K562 (cell line): ENCODE measurements around the gene CEP162. TPM values are rescaled to one million over a fixed set of nuclear protein-coding genes. Genes with fewer than 3 reads are reported as not detected.
A peak's percentile ranks its signal among the peaks of the same experiment; 100 is the strongest.

Experiments used
- ATAC-seq: fragments of 200-7000 bp; cut with Tn5 transposase; 3 replicates; pipeline ENCODE4 v1.9.1; 2020; ENCODE audit warnings: moderate library complexity
- BruUV-seq: library from RNA; stranded (reverse); fragments of 400-500 nt; replicated peaks from 2 replicates; lab custom pipeline; 2021; lab: Mats Ljungman, UMichigan
- CTCF ChIA-PET: fragments of 300-600 bp; formaldehyde crosslinking; extraction: SDS; loops from one replicate; lab custom pipeline; 2021; ENCODE audit warnings: low intra/inter-chr PET ratio; lab: Yijun Ruan, JAX
- POLR2A ChIA-PET: fragments of 300-600, 350-650 bp; sonication (Branson Sonifier 250); formaldehyde crosslinking; extraction: SDS; loops from one replicate; lab custom pipeline; 2021; ENCODE audit warnings: antibody characterized with exemption, inconsistent platforms; lab: Yijun Ruan, JAX
- DNase-seq, 4 experiments: peaks; one replicate each; pipeline versions ENCODE4 v3.0.0 to v3.0.0-alpha.2; 2011 to 2018; ENCODE audit warnings: low spot score in 3 of 4, mixed read lengths in 3 of 4; ENCODE audit errors: extremely low read depth in 1 of 4
- FAIRE-seq: peaks from 2 replicates; lab custom pipeline; 2011; peaks lifted over from hg19 to GRCh38; lab: Jason Lieb, UNC
- H2AFZ ChIP-seq: 2 replicates; pipeline ENCODE4 v1.6.0; 2011; ENCODE audit warnings: low read depth, low read length, control low read depth, inconsistent platforms
- H3K27ac ChIP-seq: fragments of 200-600 bp; 3 replicates; pipeline ENCODE4 v1.8.0; 2011; ENCODE audit warnings: low read depth, mild to moderate bottlenecking, control low read depth, inconsistent platforms, low read length, moderate library complexity, mixed read lengths; ENCODE audit errors: extremely low read depth
- H3K27me3 ChIP-seq, 2 experiments: fragments of 300-600 bp in 1 of 2; 2 replicates in 1 of 2; 3 replicates in 1 of 2; pipeline versions ENCODE4 v1.6.0 to v1.8.0; 2011; ENCODE audit warnings: inconsistent platforms in 2 of 2, low read length in 2 of 2, mild to moderate bottlenecking in 1 of 2, mixed read lengths in 1 of 2, moderate library complexity in 1 of 2; ENCODE audit not compliant: control insufficient read depth in 2 of 2, insufficient read depth in 2 of 2
- H3K36me3 ChIP-seq: fragments of 300-600 bp; 3 replicates; pipeline ENCODE4 v1.8.0; 2011; ENCODE audit warnings: mild to moderate bottlenecking, low read length, inconsistent platforms; ENCODE audit not compliant: control insufficient read depth, insufficient read depth
- H3K4me1 ChIP-seq, 2 experiments: fragments of 200-600 bp in 1 of 2; replicated peaks in 1 of 2; 2 replicates in 1 of 2; 3 replicates in 1 of 2; pipeline versions ENCODE4 v1.5.1 to v1.8.0; 2011; ENCODE audit warnings: inconsistent platforms in 2 of 2, low read length in 2 of 2, mild to moderate bottlenecking in 1 of 2, mixed read lengths in 1 of 2, moderate library complexity in 1 of 2; ENCODE audit not compliant: control insufficient read depth in 2 of 2, insufficient read depth in 2 of 2
- H3K4me2 ChIP-seq: 2 replicates; pipeline ENCODE4 v1.6.1; 2011; ENCODE audit warnings: low read length, control low read depth, inconsistent platforms, mixed read lengths; ENCODE audit not compliant: insufficient read depth
- H3K4me3 ChIP-seq: fragments of 200-600 bp; sonication (generic), shearing (Covaris generic); 2 replicates; pipeline ENCODE4 v1.5.1; 2016; ENCODE audit warnings: control low read depth, inconsistent platforms
- H3K79me2 ChIP-seq: fragments of 200-600 bp; 3 replicates; pipeline ENCODE4 v1.8.0; 2011; ENCODE audit warnings: low read length, inconsistent platforms; ENCODE audit not compliant: control insufficient read depth, insufficient read depth
- H3K9ac ChIP-seq, 2 experiments: 2 replicates each; pipeline versions ENCODE4 v1.6.0 to v1.6.1; 2011; ENCODE audit warnings: low read depth in 2 of 2, low read length in 2 of 2, control low read depth in 1 of 2, inconsistent platforms in 1 of 2, mild to moderate bottlenecking in 1 of 2, mixed read lengths in 1 of 2; ENCODE audit not compliant: insufficient read depth in 1 of 2
- H3K9me1 ChIP-seq: one replicate; pipeline ENCODE4 v1.6.0; 2011; ENCODE audit warnings: inconsistent platforms, mild to moderate bottlenecking, low read length, moderate library complexity; ENCODE audit not compliant: control insufficient read depth, insufficient read depth
- H3K9me3 ChIP-seq: replicated peaks from 2 replicates; pipeline ENCODE4 v1.5.1; 2011; ENCODE audit warnings: low read depth, low read length, inconsistent platforms; ENCODE audit not compliant: control insufficient read depth, insufficient read depth
- H4K20me1 ChIP-seq: replicated peaks from 2 replicates; pipeline ENCODE4 v1.6.1; 2011; ENCODE audit warnings: low read length, inconsistent platforms, mixed read lengths; ENCODE audit not compliant: control insufficient read depth, insufficient read depth
- ARID2 ChIP-seq: fragments of 450-650 bp; IDR thresholded peaks from 2 replicates; pipeline ENCODE4 v1.6.1; 2017; ENCODE audit warnings: antibody characterized with exemption, mild to moderate bottlenecking
- CBX1 ChIP-seq: sonication (generic); IDR thresholded peaks from 2 replicates; pipeline ENCODE4 v1.6.1; 2016; ENCODE audit warnings: antibody characterized with exemption, low read depth, mild to moderate bottlenecking
- EWSR1 ChIP-seq: fragments of 450-650 bp; IDR thresholded peaks from 2 replicates; pipeline ENCODE4 v1.6.1; 2018; ENCODE audit warnings: borderline replicate concordance, mild to moderate bottlenecking, low read depth, moderate library complexity; ENCODE audit not compliant: partially characterized antibody
- FOXP4 ChIP-seq: sonication (generic); formaldehyde crosslinking; IDR thresholded peaks from 2 replicates; pipeline ENCODE4 v1.8.0; 2022; ENCODE audit warnings: mild to moderate bottlenecking, missing genetic modification reagents, borderline replicate concordance
- HOXB6 ChIP-seq: fragments of 250-450 bp; sonication (Bioruptor Pico); IDR thresholded peaks from 2 replicates; pipeline ENCODE4 v1.5.1; 2022; ENCODE audit warnings: mild to moderate bottlenecking, borderline replicate concordance
- NFIC ChIP-seq: fragments of 450-650 bp; IDR thresholded peaks from 2 replicates; pipeline ENCODE4 v1.6.1; 2017; ENCODE audit warnings: mild to moderate bottlenecking, inconsistent platforms
- PURB ChIP-seq: sonication (generic); formaldehyde crosslinking; IDR thresholded peaks from 2 replicates; pipeline ENCODE4 v1.9.0; 2021; ENCODE audit warnings: low read depth, mild to moderate bottlenecking, missing genetic modification reagents
- RBM39 ChIP-seq: fragments of 200-400 bp; formaldehyde crosslinking; optimal IDR thresholded peaks from 2 replicates; pipeline ENCODE3; 2018; ENCODE audit warnings: low read depth, low read length
- REST ChIP-seq, 2 experiments: fragments of 450-650 bp; formaldehyde crosslinking in 1 of 2; IDR thresholded peaks; 2 replicates each; pipeline versions ENCODE4 v1.4.0 to v1.6.1; 2014 to 2020; ENCODE audit warnings: mild to moderate bottlenecking in 2 of 2, borderline replicate concordance in 1 of 2, low read depth in 1 of 2
- RHOXF2B ChIP-seq: fragments of 250-450 bp; sonication (Bioruptor Pico); conservative IDR thresholded peaks from 2 replicates; pipeline ENCODE4 v1.5.1; 2021
- STAT5B ChIP-seq: fragments of 250-450 bp; sonication (Bioruptor Pico); IDR thresholded peaks from 2 replicates; pipeline ENCODE4 v1.8.0; 2021; ENCODE audit warnings: mild to moderate bottlenecking, inconsistent platforms
- TAL1 ChIP-seq: fragments of 450-650 bp; IDR thresholded peaks from 2 replicates; pipeline ENCODE4 v1.6.1; 2016; ENCODE audit warnings: mild to moderate bottlenecking
- TRIM24 ChIP-seq, 2 experiments: fragments of 450-650 bp; IDR thresholded peaks; 2 replicates each; pipeline ENCODE4 v1.6.1; 2016
- YBX1 ChIP-seq: fragments of 450-650 bp; IDR thresholded peaks from 2 replicates; pipeline ENCODE4 v1.7.1; 2016; ENCODE audit warnings: mild to moderate bottlenecking
- ZNF140 ChIP-seq: fragments of 250-450 bp; sonication (Bioruptor Pico); IDR thresholded peaks from 2 replicates; pipeline ENCODE4 v1.8.0; 2021; ENCODE audit warnings: moderate library complexity, mild to moderate bottlenecking, inconsistent platforms
- WGBS: fragments of 100-300 bp; shearing (Covaris generic); methylation state at CpG from one replicate; pipeline ENCODE4 v1.1.6; 2016; ENCODE audit warnings: low coverage, mixed read lengths; ENCODE audit not compliant: insufficient coverage; ENCODE audit errors: missing lambda C conversion rate; 5-methylcytosine and 5-hydroxymethylcytosine counted together
- in situ Hi-C: fragments of 300-500 bp; cut with MboI; formaldehyde crosslinking; loops from 4 replicates; pipeline ENCODE4 v1.15.0; 2018; ENCODE audit warnings: inconsistent platforms, mixed read lengths
- intact Hi-C: fragments of 100-400 bp; cut with micrococcal nuclease; formaldehyde crosslinking; loops from 2 replicates; pipeline ENCODE4 v1.14.2; 2022
- polyA plus RNA-seq, 8 experiments: library from polyadenylated mRNA; depleted of rRNA in 4 of 8; stranded (reverse) in 5 of 8; unstranded in 3 of 8; fragments of >200 nt; fragmentation: Nextera tagmentation in 2 of 8; fragmentation: Illumina TruSeq in 1 of 8; extraction: Ambion mirVana in 2 of 8; extraction: Trizol in 1 of 8; gene quantifications; 2 replicates each; pipeline versions ENCODE4 v1.2.1 to v1.2.3, GENCODE V29; 2011 to 2014; ENCODE audit warnings: inconsistent platforms in 1 of 8, missing spikeins in 1 of 8
- total RNA-seq, 7 experiments: library from RNA; depleted of rRNA in 6 of 7; stranded (reverse); fragments of >200 nt in 6 of 7; fragmentation: Illumina TruSeq in 2 of 7; extraction: Trizol in 2 of 7; gene quantifications; 2 replicates each; pipeline versions ENCODE4 v1.2.1 to v1.2.3, GENCODE V29; 2011 to 2021; ENCODE audit warnings: low replicate concordance in 1 of 7

The CEP162 gene
- total and polyA plus RNA-seq, 9 of the 15 experiments (the other 6 are each of a cell fraction or from before 2014, with no cell fraction given): 3.9 to 8.6 (median 6.7) TPM

- Histone ChIP-seq H3K9ac (no peak overlapping the region), H3K79me2 (no peaks in the 10 kb centered on the region), H3K27me3 (no peaks in the 10 kb centered on the region), H3K9me3 (peaks cover 7% of the 10 kb centered on the region), H3K9me1 (no peaks in the 10 kb centered on the region), H3K27ac (no peak overlapping the region), H2AFZ (peak overlapping the region; percentile 34), H3K4me2 (no peak overlapping the region), H3K4me1 (peaks cover 0 to 7% of the 10 kb centered on the region in 2 experiments; a peak in 3 of 5 replicates), H3K4me3 (no peak overlapping the region), H3K36me3 (no peaks in the 10 kb centered on the region), H4K20me1 (no peaks in the 10 kb centered on the region)
- FAIRE-seq (no peak), DNase-seq (no peak), ATAC-seq (0 out of 3 replicates have a peak, but pooled peaks have one; percentile 28)
- ChIA-PET CTCF (no interaction called here), POLR2A (interaction anchor here (0.6 kb wide), 1 partner anchor 93 kb away, joined by 3 read pairs; no protein-coding TSS in a partner anchor)
- 67% methylated on average over 6 of the region's 6 CpGs for WGBS
- in situ Hi-C loops: no loop called here
- intact Hi-C loops: no loop called here
- no TSS peak for BruUV-seq
- TF ChIP-seq EWSR1 (no peak), STAT5B (no peak), REST (IDR thresholded peaks at IDR 0.05; ENCODE audit: borderline replicate concordance) (no peak), REST (CRISPR knock-in tag; IDR thresholded peaks at IDR 0.05; ENCODE audit: low read depth) (no peak), RBM39 (no peak), CBX1 (no peak), PURB (no peak), FOXP4 (no peak), YBX1 (no peak), ZNF140 (CRISPR knock-in tag) (no peak), TRIM24 (IDR thresholded peaks at IDR 0.05) (no peak), NFIC (no peak), RHOXF2B (no peak), ARID2 (no peak), HOXB6 (no peak), TAL1 (no peak)
Observed at GRCh38 chr6:84263557-84263956, 36.1 kb upstream of the CEP162 start.
